CMK (cell line): Measurements from ENCODE around the gene P3H3.
"Not testable (repeated sequence)": the region's sequence is repeated elsewhere in the genome, so short reads cannot be mapped to it uniquely, and the experiment has no call there.

Source experiments
- DNase-seq: peaks from one replicate; pipeline ENCODE4 v3.0.0-alpha.2; 2010; ENCODE audit warnings: low read depth

P3H3 gene

GRCh38 chr12:6845395-6845794 is 17.2 kb downstream of the P3H3 start:
- DNase-seq = no peak

GRCh38 chr12:6846316-6846869 is 18.2 kb downstream of the P3H3 start:
- no peak for DNase-seq

GRCh38 chr12:6847676-6848075 is 19.5 kb downstream of the P3H3 start:
- no peak for DNase-seq

GRCh38 chr12:6849427-6849826 is 21.2 kb downstream of the P3H3 start:
- DNase-seq = no peak

GRCh38 chr12:6849976-6850560 is 21.9 kb downstream of the P3H3 start:
- DNase-seq = no peak

- no peak for DNase-seq
Observed at GRCh38 chr12:6850796-6851152, 22.6 kb downstream of the P3H3 start.

GRCh38 chr12:6851153-6851920 is 23.1 kb downstream of the P3H3 start, which contains the start of gene CDCA3:
Gene CDCA3 (minus strand): TSS chr12:6851286. CDS start chr12:6850952, 334 bp downstream.
- DNase-seq = peak; percentile 97

- peak; percentile 98 for DNase-seq
Observed at GRCh38 chr12:6851921-6852650, 23.9 kb downstream of the P3H3 start, which contains the start of gene USP5. Gene USP5 (plus strand): TSS chr12:6852150. CDS start chr12:6852180, 30 bp downstream.

GRCh38 chr12:6852651-6853354 is 24.6 kb downstream of the P3H3 start:
- no peak for DNase-seq

- DNase-seq = no peak
Observed at GRCh38 chr12:6853626-6854025, 25.4 kb downstream of the P3H3 start.

- DNase-seq = no peak
Observed at GRCh38 chr12:6854036-6854435, 25.8 kb downstream of the P3H3 start.

GRCh38 chr12:6855322-6855721 is 27.1 kb downstream of the P3H3 start:
- no peak for DNase-seq

GRCh38 chr12:6858799-6859198 is 30.6 kb downstream of the P3H3 start:
- no peak for DNase-seq

GRCh38 chr12:6860116-6860515 is 31.9 kb downstream of the P3H3 start:
- no peak for DNase-seq

- DNase-seq = no peak
Observed at GRCh38 chr12:6860942-6861341, 32.7 kb downstream of the P3H3 start.

- DNase-seq = no peak
Observed at GRCh38 chr12:6861391-6861790, 33.2 kb downstream of the P3H3 start.

GRCh38 chr12:6863033-6863432 is 34.8 kb downstream of the P3H3 start:
- DNase-seq = no peak

- DNase-seq = no peak
Observed at GRCh38 chr12:6863586-6864321, 35.5 kb downstream of the P3H3 start.

- not testable (repeated sequence) for DNase-seq
Observed at GRCh38 chr12:6865307-6865706, 37.1 kb downstream of the P3H3 start.

GRCh38 chr12:6866163-6866919 is 38.1 kb downstream of the P3H3 start:
- no peak for DNase-seq
